ENCODE measurements around the gene P4HA1. TPM values are rescaled to one million over a fixed set of nuclear protein-coding genes. Genes with fewer than 3 reads are reported as not detected.
"Not testable (repeated sequence)": the region's sequence is repeated elsewhere in the genome, so short reads cannot be mapped to it uniquely, and the experiment has no call there.

The P4HA1 gene
- polyA plus RNA-seq = 22.8 TPM

- H3K9me3 Mint-ChIP-seq = no peaks in the 10 kb centered on the region
- H3K27ac Mint-ChIP-seq = peak within 1 kb of the TSS; percentile 92 to 97 (median 94)
- peak within 1 kb of the TSS; percentile 92 to 97 (median 96) for H3K4me3 Mint-ChIP-seq
- H3K36me3 Mint-ChIP-seq = peaks cover 2% of the 10 kb centered on the region
- H3K4me1 Mint-ChIP-seq = peaks cover 17 to 39% (median 25%) of the 10 kb centered on the region in 3 donors
- no peaks in the 10 kb centered on the region for H3K27me3 Mint-ChIP-seq
Measured at GRCh38 chr10:73096449-73097304, at the start of gene P4HA1. TSS of gene P4HA1 (minus strand) at chr10:73096866. CDS start at chr10:73074883, 21,983 bp downstream.

- peaks cover 3% of the 10 kb centered on the region for H3K36me3 Mint-ChIP-seq
- H3K9me3 Mint-ChIP-seq = no peaks in the 10 kb centered on the region
- H3K4me3 Mint-ChIP-seq = no peak overlapping the region
- H3K27me3 Mint-ChIP-seq = no peaks in the 10 kb centered on the region
- peaks cover 0 to 2% (median 0%) of the 10 kb centered on the region in 3 donors for H3K4me1 Mint-ChIP-seq
- H3K27ac Mint-ChIP-seq = no peak overlapping the region
Measured at GRCh38 chr10:73141603-73142002, 44.9 kb upstream of the P4HA1 start.

- no peak overlapping the region for H3K27ac Mint-ChIP-seq
- no peak overlapping the region for H3K4me3 Mint-ChIP-seq
- peaks cover 0 to 2% (median 0%) of the 10 kb centered on the region in 3 donors for H3K4me1 Mint-ChIP-seq
- peaks cover 3% of the 10 kb centered on the region for H3K36me3 Mint-ChIP-seq
- H3K27me3 Mint-ChIP-seq = no peaks in the 10 kb centered on the region
- H3K9me3 Mint-ChIP-seq = no peaks in the 10 kb centered on the region
Measured at GRCh38 chr10:73139251-73139650, 42.6 kb upstream of the P4HA1 start.

GRCh38 chr10:73136627-73137026, 40.0 kb upstream of the P4HA1 start:
- Mint-ChIP-seq H3K9me3 (no peaks in the 10 kb centered on the region), H3K36me3 (peaks cover 4% of the 10 kb centered on the region), H3K27me3 (no peaks in the 10 kb centered on the region), H3K4me1 (peaks cover 3 to 12% (median 10%) of the 10 kb centered on the region in 3 donors), H3K4me3 (no peak overlapping the region), H3K27ac (no peak overlapping the region)

- Mint-ChIP-seq H3K4me3 (no peak overlapping the region), H3K4me1 (peaks cover 6 to 14% (median 11%) of the 10 kb centered on the region in 3 donors), H3K9me3 (no peaks in the 10 kb centered on the region), H3K27me3 (no peaks in the 10 kb centered on the region), H3K36me3 (peaks cover 4% of the 10 kb centered on the region), H3K27ac (peak overlapping the region in 1 of 3 donors; percentile 47)
Measured at GRCh38 chr10:73134727-73135126, 38.1 kb upstream of the P4HA1 start.

GRCh38 chr10:73131913-73132686, 35.4 kb upstream of the P4HA1 start:
- peak overlapping the region in 1 of 3 donors; percentile 13 for H3K27ac Mint-ChIP-seq

GRCh38 chr10:73131301-73131700, 34.6 kb upstream of the P4HA1 start:
- Mint-ChIP-seq H3K36me3 (peaks cover 9% of the 10 kb centered on the region), H3K4me3 (no peak overlapping the region), H3K27ac (no peak overlapping the region), H3K4me1 (peaks cover 6 to 14% (median 9%) of the 10 kb centered on the region in 3 donors), H3K27me3 (no peaks in the 10 kb centered on the region), H3K9me3 (no peaks in the 10 kb centered on the region)

More at GRCh38 chr10:73131913-73132686, 35.4 kb upstream of the P4HA1 start:
- H3K36me3 Mint-ChIP-seq = peaks cover 7% of the 10 kb centered on the region
- no peaks in the 10 kb centered on the region for H3K27me3 Mint-ChIP-seq
- H3K4me1 Mint-ChIP-seq = peaks cover 6 to 14% (median 9%) of the 10 kb centered on the region in 3 donors
- peak overlapping the region in 1 of 4 donors; percentile 61 for H3K4me3 Mint-ChIP-seq
- H3K9me3 Mint-ChIP-seq = no peaks in the 10 kb centered on the region

- peaks cover 7% of the 10 kb centered on the region for H3K36me3 Mint-ChIP-seq
- H3K4me3 Mint-ChIP-seq = peak overlapping the region in 1 of 4 donors; percentile 17
- no peak overlapping the region for H3K27ac Mint-ChIP-seq
- H3K4me1 Mint-ChIP-seq = peaks cover 0 to 2% (median 0%) of the 10 kb centered on the region in 3 donors
- no peaks in the 10 kb centered on the region for H3K27me3 Mint-ChIP-seq
- H3K9me3 Mint-ChIP-seq = no peaks in the 10 kb centered on the region
Measured at GRCh38 chr10:73126343-73126742, 29.7 kb upstream of the P4HA1 start.

- Mint-ChIP-seq H3K4me3 (no peak overlapping the region), H3K36me3 (no peaks in the 10 kb centered on the region), H3K27ac (peak overlapping the region in 1 of 3 donors; percentile 12), H3K4me1 (peaks cover 2 to 5% (median 2%) of the 10 kb centered on the region in 3 donors), H3K9me3 (no peaks in the 10 kb centered on the region), H3K27me3 (no peaks in the 10 kb centered on the region)
Measured at GRCh38 chr10:73119952-73120351, 23.3 kb upstream of the P4HA1 start.

GRCh38 chr10:73119457-73119856, 22.8 kb upstream of the P4HA1 start:
- Mint-ChIP-seq H3K27me3 (no peaks in the 10 kb centered on the region), H3K4me1 (peaks cover 2 to 5% (median 2%) of the 10 kb centered on the region in 3 donors), H3K27ac (peak overlapping the region in 1 of 3 donors; percentile 12), H3K36me3 (no peaks in the 10 kb centered on the region), H3K4me3 (no peak overlapping the region), H3K9me3 (no peaks in the 10 kb centered on the region)

GRCh38 chr10:73117976-73118743, 21.5 kb upstream of the P4HA1 start:
- Mint-ChIP-seq H3K4me1 (peaks cover 2 to 5% (median 2%) of the 10 kb centered on the region in 3 donors), H3K9me3 (no peaks in the 10 kb centered on the region), H3K27me3 (no peaks in the 10 kb centered on the region), H3K36me3 (no peaks in the 10 kb centered on the region), H3K4me3 (no peak overlapping the region), H3K27ac (peak overlapping the region in 1 of 3 donors; percentile 32)

- Mint-ChIP-seq H3K9me3 (no peaks in the 10 kb centered on the region), H3K36me3 (no peaks in the 10 kb centered on the region), H3K27me3 (no peaks in the 10 kb centered on the region), H3K27ac (no peak overlapping the region), H3K4me1 (peaks cover 5 to 6% (median 6%) of the 10 kb centered on the region in 3 donors), H3K4me3 (no peak overlapping the region)
Measured at GRCh38 chr10:73116017-73116416, 19.4 kb upstream of the P4HA1 start.

GRCh38 chr10:73113551-73113950, 16.9 kb upstream of the P4HA1 start:
- H3K27ac Mint-ChIP-seq = peak overlapping the region in 1 of 3 donors; percentile 23
- peaks cover 3% of the 10 kb centered on the region for H3K36me3 Mint-ChIP-seq
- H3K4me1 Mint-ChIP-seq = peaks cover 8 to 11% (median 11%) of the 10 kb centered on the region in 3 donors
- H3K4me3 Mint-ChIP-seq = peak overlapping the region in 1 of 4 donors; percentile 29
- H3K27me3 Mint-ChIP-seq = no peaks in the 10 kb centered on the region
- H3K9me3 Mint-ChIP-seq = no peaks in the 10 kb centered on the region

GRCh38 chr10:73112032-73112431, 15.4 kb upstream of the P4HA1 start:
- not testable (repeated sequence) for H3K27me3 Mint-ChIP-seq, H3K27ac Mint-ChIP-seq, H3K9me3 Mint-ChIP-seq, H3K36me3 Mint-ChIP-seq, H3K4me1 Mint-ChIP-seq, H3K4me3 Mint-ChIP-seq
